Mesenchymal stem cell (in vitro differentiated cells and primary cell): Measurements from ENCODE around the gene RASSF7.

Source experiments
- DNase-seq: peaks from one replicate; pipeline ENCODE4 v3.0.0-alpha.2; 2013
- H2AFZ ChIP-seq: one replicate; pipeline ENCODE4 v1.6.1; 2013; ENCODE audit warnings: low read depth, mild to moderate bottlenecking, control low read depth, inconsistent platforms, low read length, moderate library complexity
- H2AK5ac ChIP-seq: 2 replicates; pipeline ENCODE4 v1.6.1; 2013; ENCODE audit warnings: low read length, moderate library complexity, mild to moderate bottlenecking, inconsistent platforms; ENCODE audit not compliant: severe bottlenecking
- H2BK120ac ChIP-seq: one replicate; pipeline ENCODE4 v1.6.1; 2013; ENCODE audit warnings: low read depth, mild to moderate bottlenecking, inconsistent platforms, low read length, moderate library complexity
- H2BK12ac ChIP-seq, 2 experiments: one replicate each; pipeline ENCODE4 v1.6.1; 2013; ENCODE audit warnings: inconsistent platforms in 2 of 2, low read length in 2 of 2, mild to moderate bottlenecking in 2 of 2, moderate library complexity in 2 of 2, control low read depth in 1 of 2
- H2BK15ac ChIP-seq: one replicate; pipeline ENCODE4 v1.6.1; 2013; ENCODE audit warnings: mild to moderate bottlenecking, low read depth, inconsistent platforms; ENCODE audit not compliant: poor library complexity, severe bottlenecking
- H2BK5ac ChIP-seq: 2 replicates; pipeline ENCODE4 v1.6.1; 2013; ENCODE audit warnings: low read depth, mild to moderate bottlenecking, low read length, control low read depth, inconsistent platforms; ENCODE audit not compliant: poor library complexity, severe bottlenecking
- H3K14ac ChIP-seq, 2 experiments: one replicate each; pipeline ENCODE4 v1.6.1; 2013; ENCODE audit warnings: inconsistent platforms in 2 of 2, low read length in 2 of 2, control low read depth in 1 of 2, mild to moderate bottlenecking in 1 of 2, moderate library complexity in 1 of 2
- H3K18ac ChIP-seq, 2 experiments: one replicate each; pipeline ENCODE4 v1.6.1; 2013; ENCODE audit warnings: inconsistent platforms in 2 of 2, low read length in 2 of 2, control low read depth in 1 of 2, low read depth in 1 of 2, mild to moderate bottlenecking in 1 of 2
- H3K23ac ChIP-seq, 2 experiments: one replicate each; pipeline ENCODE4 v1.6.1; 2013; ENCODE audit warnings: inconsistent platforms in 2 of 2, low read length in 2 of 2, mild to moderate bottlenecking in 2 of 2, moderate library complexity in 2 of 2, control low read depth in 1 of 2
- H3K27ac ChIP-seq: 2 replicates; pipeline ENCODE4 v1.5.1; 2013; ENCODE audit warnings: mild to moderate bottlenecking, moderate library complexity, low read length, control low read depth, inconsistent platforms; ENCODE audit not compliant: poor library complexity, severe bottlenecking
- H3K27me3 ChIP-seq, 2 experiments: 2 replicates each; pipeline versions ENCODE4 v1.6.1 to v1.7.0; 2013; ENCODE audit warnings: low read length in 2 of 2, mild to moderate bottlenecking in 2 of 2, moderate library complexity in 2 of 2, control low read depth in 1 of 2, inconsistent platforms in 1 of 2; ENCODE audit not compliant: control insufficient read depth in 1 of 2, insufficient read depth in 1 of 2
- H3K36me3 ChIP-seq, 2 experiments: 2 replicates each; pipeline versions ENCODE4 v1.6.1 to v1.7.0; 2013; ENCODE audit warnings: low read length in 2 of 2, control low read depth in 1 of 2, inconsistent platforms in 1 of 2, low read depth in 1 of 2, mild to moderate bottlenecking in 1 of 2; ENCODE audit not compliant: insufficient read depth in 2 of 2, control insufficient read depth in 1 of 2
- H3K4ac ChIP-seq, 2 experiments: one replicate each; pipeline ENCODE4 v1.6.1; 2013; ENCODE audit warnings: inconsistent platforms in 2 of 2, low read length in 2 of 2, mild to moderate bottlenecking in 2 of 2, moderate library complexity in 2 of 2, control low read depth in 1 of 2, low read depth in 1 of 2
- H3K4me1 ChIP-seq: 2 replicates; pipeline ENCODE4 v1.6.1; 2013; ENCODE audit warnings: low read depth, low read length, control low read depth; ENCODE audit not compliant: control insufficient read depth, insufficient read depth
- H3K4me2 ChIP-seq: 2 replicates; pipeline ENCODE4 v1.6.1; 2013; ENCODE audit warnings: low read length, mild to moderate bottlenecking, inconsistent platforms; ENCODE audit not compliant: poor library complexity, severe bottlenecking
- H3K4me3 ChIP-seq, 2 experiments: 2 replicates each; pipeline versions ENCODE4 v1.5.1 to v1.7.0; 2013; ENCODE audit warnings: low read length in 2 of 2, mild to moderate bottlenecking in 2 of 2, control low read depth in 1 of 2, low read depth in 1 of 2; ENCODE audit not compliant: insufficient read depth in 1 of 2
- H3K79me1 ChIP-seq: replicated peaks from 2 replicates; pipeline ENCODE4 v1.6.1; 2013; ENCODE audit warnings: mild to moderate bottlenecking, control low read depth, low read length, inconsistent platforms; ENCODE audit not compliant: poor library complexity, severe bottlenecking
- H3K9ac ChIP-seq: 2 replicates; pipeline ENCODE4 v1.7.0; 2013; ENCODE audit warnings: mild to moderate bottlenecking, low read length, moderate library complexity
- H3K9me3 ChIP-seq: 2 replicates; pipeline ENCODE4 v1.7.0; 2013; ENCODE audit warnings: mild to moderate bottlenecking, low read length; ENCODE audit not compliant: control insufficient read depth
- H4K8ac ChIP-seq: one replicate; pipeline ENCODE4 v1.6.1; 2013; ENCODE audit warnings: inconsistent platforms, mild to moderate bottlenecking, low read length, moderate library complexity
- H4K91ac ChIP-seq: one replicate; pipeline ENCODE4 v1.6.1; 2013; ENCODE audit warnings: mild to moderate bottlenecking, low read length, inconsistent platforms
- WGBS: methylation state at CpG from one replicate; pipeline ENCODE4 v1.1.7; 2013; ENCODE audit warnings: mixed read lengths; 5-methylcytosine and 5-hydroxymethylcytosine counted together

The RASSF7 gene

DNA sequence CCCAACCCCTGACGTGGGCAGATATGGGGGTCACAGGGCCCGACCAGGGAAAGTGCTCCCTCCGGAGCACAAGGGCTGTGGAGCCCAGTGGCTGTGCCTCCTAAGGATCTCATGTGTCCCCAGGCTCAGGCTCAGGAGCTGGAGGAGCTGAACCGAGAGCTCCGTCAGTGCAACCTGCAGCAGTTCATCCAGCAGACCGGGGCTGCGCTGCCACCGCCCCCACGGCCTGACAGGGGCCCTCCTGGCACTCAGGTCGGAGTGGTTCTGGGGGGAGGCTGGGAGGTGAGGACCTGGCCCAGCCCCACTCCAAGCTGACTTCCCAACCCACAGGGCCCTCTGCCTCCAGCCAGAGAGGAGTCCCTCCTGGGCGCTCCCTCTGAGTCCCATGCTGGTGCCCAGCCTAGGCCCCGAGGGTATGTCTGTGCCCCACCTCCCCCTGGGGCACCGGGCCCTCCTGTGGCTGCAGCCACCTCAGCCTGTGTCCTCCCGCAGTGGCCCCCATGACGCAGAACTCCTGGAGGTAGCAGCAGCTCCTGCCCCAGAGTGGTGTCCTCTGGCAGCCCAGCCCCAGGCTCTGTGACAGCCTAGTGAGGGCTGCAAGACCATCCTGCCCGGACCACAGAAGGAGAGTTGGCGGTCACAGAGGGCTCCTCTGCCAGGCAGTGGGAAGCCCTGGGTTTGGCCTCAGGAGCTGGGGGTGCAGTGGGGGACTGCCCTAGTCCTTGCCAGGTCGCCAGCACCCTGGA lies 2.5 kb downstream of the RASSF7 start:
- Histone ChIP-seq H3K4ac (no peak overlapping the region), H3K79me1 (peaks cover 28% of the 10 kb centered on the region), H3K27me3 (peaks cover 0 to 45% of the 10 kb centered on the region in 2 experiments), H4K91ac (peak overlapping the region; percentile 53), H3K36me3 (peaks cover 0 to 42% of the 10 kb centered on the region in 2 experiments), H3K9ac (no peak overlapping the region), H2AK5ac (no peak overlapping the region), H2BK15ac (no peak overlapping the region), H3K23ac (no peak overlapping the region), H3K4me1 (peaks cover 54% of the 10 kb centered on the region), H3K27ac (no peak overlapping the region), H2BK5ac (no peak overlapping the region), H2AFZ (no peak overlapping the region), H2BK12ac (no peak overlapping the region), H3K18ac (no peak overlapping the region), H3K4me3 (no peak overlapping the region), H3K4me2 (no peak overlapping the region), H3K9me3 (no peaks in the 10 kb centered on the region), H2BK120ac (no peak overlapping the region), H3K14ac (no peak overlapping the region), H4K8ac (no peak overlapping the region)
- DNase-seq, result no peak
- 92% methylated on average over 18 of the region's 18 CpGs for WGBS

DNA sequence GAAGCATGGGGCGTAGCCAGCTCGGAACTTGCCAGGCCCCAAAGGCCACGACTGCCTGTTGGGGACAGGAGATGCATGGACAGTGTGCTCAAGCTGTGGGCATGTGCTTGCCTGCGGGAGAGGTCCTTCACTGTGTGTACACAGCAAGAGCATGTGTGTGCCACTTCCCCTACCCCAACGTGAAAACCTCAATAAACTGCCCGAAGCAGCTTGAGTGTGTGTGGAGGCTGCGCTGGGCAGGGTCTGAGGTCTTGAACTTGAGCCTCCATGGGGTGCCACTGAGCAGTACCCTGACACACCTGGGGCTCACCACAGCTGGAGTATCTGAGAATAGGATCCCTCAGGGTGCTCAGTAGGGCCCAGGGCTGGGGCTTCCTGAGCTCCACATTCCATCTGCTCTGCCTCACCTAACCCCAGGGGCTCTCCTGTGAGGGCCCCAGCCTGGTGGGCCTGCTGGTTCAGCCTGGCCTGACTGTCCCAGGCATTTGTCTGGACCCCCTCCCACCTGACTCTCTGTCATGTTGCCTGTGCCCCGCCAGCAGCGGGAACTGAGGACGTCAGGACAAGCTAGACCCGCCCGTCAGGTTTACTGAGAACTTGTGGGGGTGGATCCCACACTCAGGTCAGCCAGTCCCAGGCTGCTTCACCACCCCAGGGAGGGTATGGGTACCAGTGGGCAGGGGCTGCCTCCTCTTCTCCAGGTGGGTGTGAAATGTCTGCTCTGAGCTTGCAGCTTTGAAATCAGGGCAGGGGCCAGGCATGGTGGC lies 3.2 kb downstream of the RASSF7 start:
- Histone ChIP-seq H2BK5ac (no peak overlapping the region), H2AK5ac (peak overlapping the region; percentile 49), H3K9ac (no peak overlapping the region), H3K9me3 (no peaks in the 10 kb centered on the region), H3K36me3 (peaks cover 0 to 42% of the 10 kb centered on the region in 2 experiments), H2BK120ac (no peak overlapping the region), H3K4ac (no peak overlapping the region), H3K14ac (no peak overlapping the region), H3K27ac (no peak overlapping the region), H3K23ac (no peak overlapping the region), H3K27me3 (peaks cover 0 to 38% of the 10 kb centered on the region in 2 experiments), H3K4me2 (no peak overlapping the region), H4K91ac (no peak overlapping the region), H2BK15ac (no peak overlapping the region), H2AFZ (no peak overlapping the region), H2BK12ac (no peak overlapping the region), H3K4me1 (peaks cover 54% of the 10 kb centered on the region), H3K18ac (no peak overlapping the region), H3K79me1 (peaks cover 29% of the 10 kb centered on the region), H4K8ac (no peak overlapping the region), H3K4me3 (no peak overlapping the region)
- DNase-seq, result no peak
- WGBS, result 94% methylated on average over 12 of the region's 12 CpGs

- H4K8ac ChIP-seq, result no peak overlapping the region
- H2BK5ac ChIP-seq, result no peak overlapping the region
- H2BK15ac ChIP-seq, result peak overlapping the region; percentile 54
- no peak overlapping the region for H2AK5ac ChIP-seq
- peaks cover 52% of the 10 kb centered on the region for H3K4me1 ChIP-seq
- DNase-seq, result no peak
- no peak overlapping the region for H4K91ac ChIP-seq
- 88% methylated on average over 10 of the region's 12 CpGs for WGBS
- no peak overlapping the region for H3K18ac ChIP-seq
- no peak overlapping the region for H2BK12ac ChIP-seq
- no peak overlapping the region for H3K4me3 ChIP-seq
- H3K27me3 ChIP-seq, result peaks cover 0 to 29% of the 10 kb centered on the region in 2 experiments
- H2AFZ ChIP-seq, result no peak overlapping the region
- no peak overlapping the region for H3K9ac ChIP-seq
- no peak overlapping the region for H2BK120ac ChIP-seq
- no peak overlapping the region for H3K23ac ChIP-seq
- H3K4ac ChIP-seq, result no peak overlapping the region
- peaks cover 31% of the 10 kb centered on the region for H3K79me1 ChIP-seq
- no peaks in the 10 kb centered on the region for H3K9me3 ChIP-seq
- H3K27ac ChIP-seq, result peak overlapping the region; percentile 11
- no peak overlapping the region for H3K4me2 ChIP-seq
- no peak overlapping the region for H3K14ac ChIP-seq
- H3K36me3 ChIP-seq, result peaks cover 0 to 42% of the 10 kb centered on the region in 2 experiments
These were observed 5.2 kb downstream of the RASSF7 start for GRCh38 chr11:565921-566509.
